Keratinocyte (primary cell): ENCODE data around the gene ADAMTS2. TPM values are rescaled to one million over a fixed set of nuclear protein-coding genes. Genes with fewer than 3 reads are reported as not detected.

Experiments used
- DNase-seq: peaks from one replicate; pipeline ENCODE4 v3.0.0-alpha.2; 2011; ENCODE audit warnings: low read depth, missing footprints, low spot score
- FAIRE-seq: peaks from 2 replicates; lab custom pipeline; 2011; peaks lifted over from hg19 to GRCh38; lab: Jason Lieb, UNC
- H2AFZ ChIP-seq: 2 replicates; pipeline ENCODE4 v1.6.0; 2012; ENCODE audit warnings: low read length, control low read depth, inconsistent platforms; ENCODE audit not compliant: control insufficient read depth
- H3K27ac ChIP-seq: 2 replicates; pipeline ENCODE4 v1.5.1; 2011; ENCODE audit warnings: low read length; ENCODE audit not compliant: control insufficient read depth, insufficient read depth
- H3K27me3 ChIP-seq: 3 replicates; pipeline ENCODE4 v1.6.0; 2011; ENCODE audit warnings: low read length; ENCODE audit not compliant: control insufficient read depth, insufficient read depth; ENCODE audit errors: extremely low read depth
- H3K36me3 ChIP-seq, 2 experiments: 2 replicates in 1 of 2; 3 replicates in 1 of 2; pipeline ENCODE4 v1.5.1; 2011; ENCODE audit warnings: low read length in 2 of 2, mild to moderate bottlenecking in 1 of 2; ENCODE audit not compliant: control insufficient read depth in 2 of 2, insufficient read depth in 2 of 2; ENCODE audit errors: extremely low read depth in 1 of 2
- H3K4me1 ChIP-seq: 3 replicates; pipeline ENCODE4 v1.5.1; 2011; ENCODE audit warnings: low read length; ENCODE audit not compliant: control insufficient read depth, insufficient read depth; ENCODE audit errors: extremely low read depth
- H3K4me2 ChIP-seq: 3 replicates; pipeline ENCODE4 v1.6.0; 2011; ENCODE audit warnings: low read depth, low read length; ENCODE audit not compliant: control insufficient read depth, insufficient read depth; ENCODE audit errors: extremely low read depth
- H3K4me3 ChIP-seq, 3 experiments: fragments of 200-600 bp in 1 of 3; sonication (generic) in 1 of 3; 2 replicates in 2 of 3; 3 replicates in 1 of 3; pipeline ENCODE4 v1.5.1; 2011 to 2016; ENCODE audit warnings: low read length in 3 of 3, mild to moderate bottlenecking in 3 of 3, control low read depth in 2 of 3, inconsistent platforms in 1 of 3, low read depth in 1 of 3, mixed read lengths in 1 of 3, mixed run types in 1 of 3, moderate library complexity in 1 of 3; ENCODE audit not compliant: control insufficient read depth in 2 of 3, insufficient read depth in 2 of 3; ENCODE audit errors: extremely low read depth in 1 of 3
- H3K79me2 ChIP-seq: 2 replicates; pipeline ENCODE4 v1.6.0; 2012; ENCODE audit warnings: low read length; ENCODE audit not compliant: control insufficient read depth, insufficient read depth
- H3K9ac ChIP-seq: 3 replicates; pipeline ENCODE4 v1.6.0; 2011; ENCODE audit warnings: low read length; ENCODE audit not compliant: control insufficient read depth, insufficient read depth; ENCODE audit errors: extremely low read depth
- H3K9me1 ChIP-seq: 3 replicates; pipeline ENCODE4 v1.6.0; 2011; ENCODE audit warnings: low read length; ENCODE audit not compliant: control insufficient read depth, insufficient read depth; ENCODE audit errors: extremely low read depth
- H3K9me3 ChIP-seq: 2 replicates; pipeline ENCODE4 v1.5.1; 2012; ENCODE audit warnings: low read depth, low read length; ENCODE audit not compliant: control insufficient read depth
- H4K20me1 ChIP-seq: 3 replicates; pipeline ENCODE4 v1.6.0; 2011; ENCODE audit warnings: low read length; ENCODE audit not compliant: control insufficient read depth, insufficient read depth; ENCODE audit errors: extremely low read depth
- EZH2 ChIP-seq: IDR thresholded peaks from one replicate; pipeline ENCODE4 v1.6.1; 2012; ENCODE audit warnings: inconsistent platforms, mild to moderate bottlenecking, low read length, moderate library complexity
- dilution Hi-C: fragments of 300-500 bp; cut with MboI; formaldehyde crosslinking; loops from one replicate; pipeline ENCODE4 v1.7.0; 2020; ENCODE audit warnings: low sequenced_read_pairs; ENCODE audit not compliant: extremely low pct_ligation_motif_present
- polyA plus RNA-seq, 5 experiments: library from polyadenylated mRNA; depleted of rRNA in 3 of 5; stranded (reverse) in 3 of 5; stranded (forward) in 1 of 5; unstranded in 1 of 5; fragments of >200 nt; gene quantifications; 1 replicate in 1 of 5; 2 replicates in 3 of 5; 3 replicates in 1 of 5; pipeline versions ENCODE4 v1.2.1 to v1.2.3, GENCODE V29; 2011 to 2012; ENCODE audit warnings: missing spikeins in 2 of 5, low read depth in 1 of 5, low replicate concordance in 1 of 5
- TF ChIP-seq, protein P1 (sequence below), 3 experiments: IDR thresholded peaks in 1 of 3; conservative IDR thresholded peaks in 1 of 3; optimal IDR thresholded peaks in 1 of 3; 2 replicates in 2 of 3; 3 replicates in 1 of 3; pipeline versions ENCODE3 to v1.5.1; 2011; ENCODE audit warnings: low read length in 3 of 3, mild to moderate bottlenecking in 3 of 3, moderate library complexity in 2 of 3, control low read depth in 1 of 3, inconsistent platforms in 1 of 3; ENCODE audit not compliant: insufficient read depth in 2 of 3; ENCODE audit errors: extremely low read depth in 1 of 3

Gene ADAMTS2
- polyA plus RNA-seq, 1 donor (not counting 4 experiments of a cell fraction or from before 2014, with no cell fraction given), result not detected

DNA sequence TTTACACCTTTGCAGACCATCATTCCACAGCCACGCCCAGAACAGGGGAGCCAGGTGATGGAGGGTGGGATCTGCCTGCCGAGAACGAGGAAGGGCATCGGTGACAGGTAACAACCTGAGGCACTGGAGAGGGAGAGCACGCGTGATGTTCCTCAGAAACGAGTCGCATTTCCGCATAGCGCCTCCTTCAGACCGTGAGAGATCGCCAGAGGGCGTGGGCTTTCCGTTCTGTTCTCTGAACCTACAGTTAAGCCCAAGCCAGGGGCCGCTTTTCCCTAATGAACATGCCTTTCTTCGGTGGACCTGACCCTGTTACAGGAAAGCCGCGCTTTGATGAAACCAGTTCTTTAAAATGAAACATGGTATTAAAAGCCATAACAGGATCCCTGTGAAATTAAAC lies 17.1 kb upstream of the ADAMTS2 start:
- Histone ChIP-seq H3K4me3 (no peak overlapping the region), H3K79me2 (no peaks in the 10 kb centered on the region), H3K9me3 (peaks cover 5% of the 10 kb centered on the region), H3K9ac (no peak overlapping the region), H3K27ac (no peak overlapping the region), H4K20me1 (no peaks in the 10 kb centered on the region), H3K27me3 (no peaks in the 10 kb centered on the region), H3K36me3 (no peaks in the 10 kb centered on the region), H3K4me2 (no peak overlapping the region), H3K4me1 (no peaks in the 10 kb centered on the region), H3K9me1 (no peaks in the 10 kb centered on the region), H2AFZ (no peak overlapping the region)
- TF ChIP-seq, protein P1, sequence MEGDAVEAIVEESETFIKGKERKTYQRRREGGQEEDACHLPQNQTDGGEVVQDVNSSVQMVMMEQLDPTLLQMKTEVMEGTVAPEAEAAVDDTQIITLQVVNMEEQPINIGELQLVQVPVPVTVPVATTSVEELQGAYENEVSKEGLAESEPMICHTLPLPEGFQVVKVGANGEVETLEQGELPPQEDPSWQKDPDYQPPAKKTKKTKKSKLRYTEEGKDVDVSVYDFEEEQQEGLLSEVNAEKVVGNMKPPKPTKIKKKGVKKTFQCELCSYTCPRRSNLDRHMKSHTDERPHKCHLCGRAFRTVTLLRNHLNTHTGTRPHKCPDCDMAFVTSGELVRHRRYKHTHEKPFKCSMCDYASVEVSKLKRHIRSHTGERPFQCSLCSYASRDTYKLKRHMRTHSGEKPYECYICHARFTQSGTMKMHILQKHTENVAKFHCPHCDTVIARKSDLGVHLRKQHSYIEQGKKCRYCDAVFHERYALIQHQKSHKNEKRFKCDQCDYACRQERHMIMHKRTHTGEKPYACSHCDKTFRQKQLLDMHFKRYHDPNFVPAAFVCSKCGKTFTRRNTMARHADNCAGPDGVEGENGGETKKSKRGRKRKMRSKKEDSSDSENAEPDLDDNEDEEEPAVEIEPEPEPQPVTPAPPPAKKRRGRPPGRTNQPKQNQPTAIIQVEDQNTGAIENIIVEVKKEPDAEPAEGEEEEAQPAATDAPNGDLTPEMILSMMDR (optimal IDR thresholded peaks at IDR 0.05 in 1 of 3, IDR thresholded peaks at IDR 0.05 in 1 of 3, conservative IDR thresholded peaks at IDR 0.05 in 1 of 3; ENCODE audit: extremely low read depth in 1 of 3, insufficient read depth in 2 of 3, low read length in 3 of 3), result no peak
- no peak for TF ChIP-seq EZH2
- dilution Hi-C loops, result no loop called here
- FAIRE-seq (no peak), DNase-seq (no peak)

DNA sequence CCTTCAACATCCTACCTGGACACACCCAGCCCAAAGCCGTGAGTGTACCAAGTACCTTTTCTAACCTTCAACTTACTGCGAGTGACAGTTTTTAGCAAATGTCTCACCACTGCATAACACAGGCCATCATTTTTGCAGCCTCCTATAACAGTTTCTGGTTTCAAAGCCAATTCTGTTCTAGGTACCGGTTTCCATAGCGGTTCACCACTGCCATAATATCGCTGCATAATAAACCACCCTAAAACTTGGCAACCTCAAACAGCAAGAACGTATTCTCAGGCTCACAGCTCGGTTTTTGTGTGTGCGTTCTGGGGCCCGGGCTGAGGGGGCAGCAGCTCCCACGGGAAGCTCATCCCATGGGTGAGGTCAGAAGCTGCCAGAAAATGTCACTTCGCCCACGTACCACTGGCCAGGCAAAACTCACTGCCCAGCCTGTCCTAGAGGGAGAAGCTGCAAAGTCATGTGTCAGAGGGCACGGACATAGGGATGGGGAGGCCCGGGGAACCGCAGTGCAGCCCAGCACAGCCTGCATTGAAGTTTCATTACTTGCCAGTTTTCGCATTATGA lies 15.9 kb upstream of the ADAMTS2 start:
- Histone ChIP-seq H4K20me1 (no peaks in the 10 kb centered on the region), H2AFZ (no peak overlapping the region), H3K36me3 (no peaks in the 10 kb centered on the region), H3K4me1 (no peaks in the 10 kb centered on the region), H3K79me2 (no peaks in the 10 kb centered on the region), H3K4me3 (no peak overlapping the region), H3K27me3 (no peaks in the 10 kb centered on the region), H3K27ac (no peak overlapping the region), H3K4me2 (no peak overlapping the region), H3K9ac (no peak overlapping the region), H3K9me3 (peaks cover 5% of the 10 kb centered on the region), H3K9me1 (no peaks in the 10 kb centered on the region)
- TF ChIP-seq EZH2, result no peak
- TF ChIP-seq, protein P1 (optimal IDR thresholded peaks at IDR 0.05 in 1 of 3, IDR thresholded peaks at IDR 0.05 in 1 of 3, conservative IDR thresholded peaks at IDR 0.05 in 1 of 3; ENCODE audit: extremely low read depth in 1 of 3, insufficient read depth in 2 of 3, low read length in 3 of 3), result no peak
- DNase-seq (no peak), FAIRE-seq (no peak)
- dilution Hi-C loops, result no loop called here
